ENCODE data around the gene NBEAL1. TPM values are rescaled to one million over a fixed set of nuclear protein-coding genes. Genes with fewer than 3 reads are reported as not detected.
"Not testable (repeated sequence)": the region's sequence is repeated elsewhere in the genome, so short reads cannot be mapped to it uniquely, and the experiment has no call there.

The NBEAL1 gene
- total RNA-seq, 1 experiment from 2014 or later, result 14.1 TPM

DNA sequence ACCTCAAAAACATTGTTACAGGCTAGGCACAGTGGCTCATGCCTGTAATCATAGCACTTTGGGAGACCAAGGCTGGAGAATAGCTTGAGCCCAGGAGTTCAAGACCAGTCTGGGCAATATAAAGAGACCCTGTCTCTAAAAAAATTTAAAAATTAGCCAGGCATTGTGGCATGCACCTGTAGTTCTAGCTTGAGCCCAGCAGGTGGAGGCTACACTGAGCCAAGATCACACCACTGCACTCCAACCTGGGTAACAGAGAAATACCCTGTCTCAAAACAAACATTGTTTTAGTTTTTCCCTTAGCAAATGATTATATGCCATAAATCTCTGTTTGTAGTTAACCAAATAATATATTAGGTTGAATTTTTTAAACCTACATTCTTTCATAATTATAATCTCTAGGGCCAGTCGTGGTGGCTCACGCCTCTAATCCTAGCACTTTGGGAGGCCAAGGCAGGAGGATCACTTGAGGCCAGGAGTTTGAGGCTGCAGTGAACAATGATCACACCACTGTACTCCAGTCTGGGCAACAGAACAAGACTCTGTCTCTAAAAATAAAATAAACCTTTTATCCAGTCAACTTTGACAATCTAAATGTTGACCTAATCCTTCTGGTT, 210.9 kb downstream of the NBEAL1 start:
- peak; percentile 43 for DNase-seq (ENCODE audit: low spot score)

DNA sequence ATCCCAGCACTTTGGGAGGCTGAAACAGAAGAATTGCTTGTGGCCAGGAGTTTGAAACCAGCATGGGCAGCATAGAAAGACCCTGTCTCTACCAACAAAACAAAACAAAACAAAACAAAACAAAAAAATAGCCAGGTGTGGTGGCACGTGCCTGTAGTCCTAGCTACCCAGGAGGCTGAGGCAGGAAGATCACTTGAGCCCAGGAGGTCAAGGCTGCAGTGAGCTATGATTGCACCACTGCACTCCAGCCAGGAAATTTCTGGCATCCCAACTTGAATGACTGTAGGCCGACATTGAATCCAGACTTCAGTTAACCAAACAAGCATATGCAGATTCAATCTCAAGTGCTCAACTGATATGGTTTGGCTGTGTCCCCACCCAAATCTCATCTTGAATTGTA, 215.0 kb downstream of the NBEAL1 start:
- DNase-seq (ENCODE audit: low spot score), result not testable (repeated sequence)

DNA sequence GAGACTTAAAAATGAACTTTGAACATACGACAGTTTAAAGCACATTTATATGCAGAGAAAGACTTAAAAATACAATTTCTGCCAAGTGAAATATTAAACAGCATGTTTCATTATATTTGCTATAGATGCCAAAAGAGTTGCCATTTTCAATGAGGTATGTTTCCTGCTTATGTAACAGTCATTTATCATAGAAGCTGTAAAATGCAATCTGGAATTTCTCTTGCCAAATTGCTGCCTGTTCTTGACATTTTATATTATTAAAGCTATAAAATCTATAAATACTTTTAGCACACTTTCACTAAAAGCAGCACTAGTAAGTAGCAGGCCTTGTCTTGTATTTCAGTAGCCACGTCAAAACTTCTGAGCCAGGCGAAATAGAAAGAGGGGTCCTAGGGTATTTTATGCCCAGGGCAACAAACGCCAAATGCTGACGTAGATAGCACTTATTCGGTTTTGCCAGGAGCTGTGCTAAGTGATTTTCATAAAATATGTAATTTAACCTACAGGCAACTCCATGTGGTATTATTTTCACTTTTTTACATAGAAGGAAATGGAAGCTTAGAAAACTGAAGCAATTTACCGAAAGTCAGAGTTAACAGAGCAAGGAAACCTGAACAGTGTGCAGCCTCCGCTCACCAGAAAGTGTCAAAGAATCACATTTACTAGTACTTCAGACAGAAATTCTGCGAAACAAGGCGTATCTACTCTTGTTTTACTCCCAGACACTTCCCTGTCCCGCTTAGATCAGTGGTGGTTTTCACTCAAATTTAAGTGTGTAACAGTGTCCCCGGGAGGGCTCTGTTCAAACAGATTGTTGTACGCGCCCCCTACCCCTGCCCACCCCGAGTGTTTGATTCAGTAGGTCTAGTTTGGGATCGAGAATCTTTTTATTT, 222.9 kb downstream of the NBEAL1 start:
- no peak for DNase-seq (ENCODE audit: low spot score)

DNA sequence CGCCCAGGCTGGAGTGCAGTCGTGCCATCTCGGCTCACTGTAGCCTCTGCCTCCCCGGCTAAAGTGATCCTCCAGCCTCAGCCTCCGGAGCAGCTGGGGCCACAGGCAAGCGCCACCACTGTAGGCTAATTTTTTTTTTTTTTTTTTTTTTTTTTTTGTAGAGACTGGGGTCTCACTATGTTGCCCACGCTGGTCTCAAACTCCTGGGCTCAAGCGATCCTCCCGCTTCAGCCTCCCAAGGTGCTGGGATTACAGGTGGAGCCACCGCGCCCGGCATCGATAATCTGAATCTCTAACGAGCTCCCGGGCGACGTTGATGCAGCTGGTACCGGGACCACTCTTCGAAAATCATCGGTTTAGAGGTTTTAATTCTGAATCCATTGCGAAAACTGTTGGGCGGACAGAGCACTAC, 223.6 kb downstream of the NBEAL1 start:
- DNase-seq (ENCODE audit: low spot score), result no peak

DNA sequence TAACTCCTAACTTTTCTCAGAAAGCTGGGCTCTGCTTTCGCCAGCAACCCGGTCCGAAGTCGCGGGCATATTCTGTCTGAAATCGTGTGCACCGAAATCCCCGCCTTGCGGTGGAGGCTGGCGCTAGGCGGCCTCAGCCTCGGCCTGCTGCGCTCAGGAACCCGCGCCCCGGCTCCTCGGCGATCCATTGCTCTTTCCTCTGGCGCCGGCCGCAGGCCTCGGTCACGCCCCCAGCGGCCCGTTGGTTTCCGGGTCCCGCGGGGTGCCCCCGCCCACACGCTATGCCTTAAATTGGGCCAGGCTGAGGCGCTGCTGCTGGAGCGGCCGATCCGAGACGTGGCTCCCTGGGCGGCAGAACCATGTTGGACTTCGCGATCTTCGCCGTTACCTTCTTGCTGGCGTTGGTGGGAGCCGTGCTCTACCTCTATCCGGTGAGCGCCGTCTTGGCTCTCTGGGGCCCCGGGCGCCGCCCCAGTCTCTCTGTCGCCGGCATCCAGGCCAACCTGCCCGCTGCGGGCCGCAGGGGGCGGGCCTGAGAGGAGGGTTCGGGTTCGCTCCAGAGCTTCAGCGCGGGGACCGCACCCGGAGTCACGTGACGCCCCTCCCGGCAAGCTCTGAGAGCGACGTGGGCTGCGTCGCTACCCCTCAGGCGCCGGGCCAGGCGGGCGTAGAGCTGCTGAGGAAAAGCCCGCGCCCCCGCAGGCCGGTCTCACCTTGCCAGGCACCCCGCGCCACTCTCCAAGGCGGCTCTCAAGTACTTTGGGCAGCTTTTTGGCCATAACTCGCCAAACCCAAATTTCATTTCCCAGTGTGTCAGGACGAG, 224.2 kb downstream of the NBEAL1 start, which contains the start of gene CYP20A1:
TSS of gene CYP20A1 (plus strand) at position 315 of the 823 bp plus-strand sequence. CDS start at position 360, 45 bp downstream.
- peak; percentile 96 for DNase-seq (ENCODE audit: low spot score)

DNA sequence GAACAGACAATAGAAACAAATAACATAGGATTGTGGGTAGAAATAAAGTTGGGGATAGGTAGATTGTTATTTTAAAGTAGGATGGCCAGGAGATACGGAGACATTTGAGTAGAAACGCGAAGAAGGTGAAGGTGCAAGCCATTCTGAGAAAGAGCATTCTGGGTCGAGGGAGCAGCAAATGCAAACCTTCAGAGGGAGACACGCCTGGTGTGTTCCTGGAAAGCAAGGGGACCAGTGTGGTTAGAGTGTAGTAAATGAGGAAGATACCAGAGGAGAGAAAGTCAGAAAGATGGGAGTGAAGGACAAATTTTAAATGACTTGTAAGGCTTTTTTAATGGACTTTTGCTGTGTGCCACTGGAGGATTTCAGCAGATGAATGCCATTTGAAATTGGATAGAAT, 225.8 kb downstream of the NBEAL1 start:
- no peak for DNase-seq (ENCODE audit: low spot score)

DNA sequence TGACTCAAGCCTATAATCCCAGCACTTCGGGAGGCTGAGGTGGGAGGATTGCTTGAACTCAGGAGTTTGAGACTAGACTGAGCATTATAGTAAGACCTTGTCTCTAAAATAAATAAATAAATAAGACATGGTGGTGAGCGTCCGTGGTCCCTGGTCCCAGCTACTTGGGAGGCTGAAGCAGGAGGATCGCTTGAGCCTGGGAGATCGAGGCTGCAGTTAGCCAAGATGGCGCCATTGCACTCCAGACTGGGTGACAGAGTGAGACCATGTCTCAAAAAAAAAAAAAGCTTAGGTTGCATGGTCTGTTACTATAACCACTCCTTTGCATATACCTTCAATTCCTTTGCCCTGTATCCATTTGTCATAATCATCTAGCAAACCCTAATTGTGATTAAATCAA, 227.8 kb downstream of the NBEAL1 start:
- no peak for DNase-seq (ENCODE audit: low spot score)

DNA sequence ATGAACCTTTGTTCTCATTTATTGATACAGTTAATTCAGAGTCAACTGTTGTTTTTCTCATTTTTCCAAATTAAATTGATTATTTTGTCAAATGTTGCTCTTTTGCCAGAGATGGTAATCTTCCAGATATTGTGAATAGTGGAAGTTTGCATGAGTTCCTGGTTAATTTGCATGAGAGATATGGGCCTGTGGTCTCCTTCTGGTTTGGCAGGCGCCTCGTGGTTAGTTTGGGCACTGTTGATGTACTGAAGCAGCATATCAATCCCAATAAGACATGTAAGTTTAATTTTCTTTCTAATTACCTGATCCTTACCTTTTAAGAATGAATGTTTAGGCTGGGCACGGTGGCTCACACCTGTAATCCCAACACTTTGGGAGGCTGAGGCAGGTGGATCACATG, 232.0 kb downstream of the NBEAL1 start:
- DNase-seq (ENCODE audit: low spot score), result no peak

DNA sequence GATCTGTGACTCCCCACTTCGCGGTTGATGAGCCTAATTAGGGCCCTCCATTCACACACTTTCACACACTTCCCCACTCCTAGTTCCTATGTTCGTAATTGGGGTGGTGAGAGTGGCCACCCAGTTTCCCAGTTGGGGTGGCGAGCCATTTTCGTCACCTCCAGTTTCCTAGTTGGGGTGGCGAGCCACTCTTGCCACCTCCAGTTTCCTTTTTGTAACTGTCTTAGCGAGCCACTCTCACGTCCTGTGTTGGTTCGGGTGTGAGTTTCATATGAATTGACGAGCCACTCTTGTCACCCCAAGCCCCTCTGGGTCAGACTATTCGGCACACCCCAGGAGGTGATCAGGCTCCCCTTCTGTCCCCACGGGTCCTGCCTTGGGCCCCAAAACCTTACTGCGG, 238.1 kb downstream of the NBEAL1 start:
- no peak for DNase-seq (ENCODE audit: low spot score)

DNA sequence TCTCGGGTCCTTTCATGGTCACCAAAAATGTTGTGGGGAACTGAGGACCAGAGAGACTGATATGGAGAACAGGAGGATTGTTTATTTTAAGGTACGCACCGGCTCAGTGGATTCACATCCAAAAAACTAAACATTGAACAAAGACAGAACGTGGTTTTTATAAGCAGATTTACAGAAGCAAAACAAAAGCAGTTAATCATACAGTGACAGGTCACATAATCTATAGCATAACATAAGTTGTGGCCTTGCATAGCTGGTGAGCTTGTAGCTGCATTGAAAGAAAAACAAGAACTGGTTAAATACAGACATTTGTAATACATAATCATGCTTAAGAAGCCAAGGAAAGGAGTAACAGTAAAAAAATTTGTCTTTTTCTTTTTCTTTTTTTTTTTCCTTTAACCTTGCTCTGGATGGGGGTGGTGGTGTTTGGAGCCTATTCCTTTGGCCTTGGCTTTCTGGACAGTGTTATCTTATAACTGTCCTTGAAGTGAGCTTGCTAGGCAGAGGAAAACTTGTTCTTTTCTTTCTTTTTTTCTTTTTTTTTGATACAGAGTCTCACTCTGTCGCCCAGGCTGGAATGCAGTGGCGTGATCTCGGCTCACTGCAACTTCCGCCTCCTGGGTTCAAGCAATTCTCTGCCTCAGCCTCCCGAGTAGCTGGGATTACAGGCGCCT, 238.9 kb downstream of the NBEAL1 start:
- not testable (repeated sequence) for DNase-seq (ENCODE audit: low spot score)

DNA sequence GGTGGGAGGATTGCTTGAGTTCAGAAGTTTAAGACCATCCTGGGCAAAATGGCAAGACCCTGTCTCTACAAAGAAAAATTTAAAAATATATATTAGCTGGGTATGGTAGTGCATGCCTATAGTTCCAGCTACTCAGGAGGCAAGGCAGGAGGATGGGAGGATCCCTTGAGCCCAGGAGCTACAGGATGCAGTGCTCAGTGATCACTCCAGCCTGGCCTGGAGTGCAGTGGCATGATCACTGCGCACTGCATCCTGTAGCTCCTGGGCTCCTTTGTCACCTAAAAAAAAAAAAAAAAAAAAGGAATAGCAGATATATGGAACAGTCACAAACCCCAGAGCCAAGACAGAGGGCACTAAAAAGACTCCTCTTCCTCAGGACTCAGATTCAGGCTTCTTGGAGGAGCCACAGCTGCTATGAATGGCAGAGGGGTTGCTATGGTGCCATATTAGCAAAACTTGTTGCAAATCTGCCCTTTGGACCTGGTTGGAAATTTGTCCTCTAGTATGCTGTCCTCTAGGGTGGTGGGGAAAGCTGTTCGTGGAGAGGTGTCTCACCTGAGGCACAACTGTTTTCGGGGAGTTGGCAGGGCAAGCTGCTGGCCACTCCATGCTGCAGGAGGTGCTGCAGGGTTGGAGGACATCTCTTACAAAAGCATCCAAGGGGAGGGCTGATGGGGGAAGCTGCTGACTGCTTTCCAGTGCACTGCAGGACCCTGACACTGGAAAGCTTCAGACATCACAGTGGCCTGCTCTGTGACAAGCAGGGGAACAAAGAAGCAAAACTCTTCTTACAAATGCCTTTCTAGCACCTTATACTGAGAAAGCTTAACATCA, 246.9 kb downstream of the NBEAL1 start:
- no peak for DNase-seq (ENCODE audit: low spot score)

Small RNAs within 50 kb of the gene (small RNA-seq; reads per million reads assigned to genes)
- gene AC010900.2 (not detected), gene RF00408 (not detected), gene RN7SL670P (not detected)

Other genes with a start within 250 kb of the NBEAL1 start
- gene ICA1L, start 143.1 kb upstream of the NBEAL1 start, total RNA-seq (2014; rRNA removed; shearing (Covaris generic)), result 0.97 TPM in 1 of 2 replicates, not detected in the other
- 25.2 and 27.3 TPM in 2 replicates for gene WDR12, start 103.2 kb upstream of the NBEAL1 start, total RNA-seq (2014; rRNA removed; shearing (Covaris generic))
- 0.37 and 5.2 TPM in 2 replicates for gene CARF, start 102.6 kb upstream of the NBEAL1 start, total RNA-seq (2014; rRNA removed; shearing (Covaris generic))
- gene CYP20A1, start 224.1 kb downstream of the NBEAL1 start, total RNA-seq (2014; rRNA removed; shearing (Covaris generic)), result 5.8 and 6.1 TPM in 2 replicates